ENCODE measurements around the gene CEP112. TPM values are rescaled to one million over a fixed set of nuclear protein-coding genes. Genes with fewer than 3 reads are reported as not detected.

CEP112 gene
- total and polyA plus RNA-seq, 2 of the 13 experiments (the other 11 are each of a cell fraction or from before 2014, with no cell fraction given): 1.2 to 3.4 TPM

GRCh38 chr17:65711671-65712276 is 480.2 kb downstream of the CEP112 start (continued):
- TF ChIP-seq NFAT5 (CRISPR knock-in tag; IDR thresholded peaks at IDR 0.05) (no peak), ZNF652 (CRISPR knock-in tag; IDR thresholded peaks at IDR 0.05; ENCODE audit: borderline replicate concordance, low read depth) (no peak), MEIS2 (CRISPR knock-in tag; IDR thresholded peaks at IDR 0.05) (no peak), MED1 (CRISPR knock-in tag; IDR thresholded peaks at IDR 0.05) (no peak), REL (CRISPR knock-in tag; conservative IDR thresholded peaks at IDR 0.05) (no peak), ZNF574 (CRISPR knock-in tag; IDR thresholded peaks at IDR 0.05) (no peak), ZNF234 (CRISPR knock-in tag; conservative IDR thresholded peaks at IDR 0.05) (no peak), EP300 (IDR thresholded peaks at IDR 0.05; ENCODE audit: low read depth in 2 of 2, low read length in 2 of 2) (no peak), EP300 (CRISPR knock-in tag; IDR thresholded peaks at IDR 0.05; ENCODE audit: borderline replicate concordance) (no peak), E2F5 (CRISPR knock-in tag; conservative IDR thresholded peaks at IDR 0.05) (no peak), DMTF1 (CRISPR knock-in tag; IDR thresholded peaks at IDR 0.05) (no peak), PITX1 (CRISPR knock-in tag; IDR thresholded peaks at IDR 0.05) (no peak), ZNF224 (CRISPR knock-in tag; IDR thresholded peaks at IDR 0.05) (no peak), ZNF639 (CRISPR knock-in tag; conservative IDR thresholded peaks at IDR 0.05) (no peak), ZMYM3 (CRISPR knock-in tag; IDR thresholded peaks at IDR 0.05) (no peak), ZNF136 (CRISPR knock-in tag; IDR thresholded peaks at IDR 0.05; ENCODE audit: low read depth) (no peak)

Data from HepG2 (cell line).